Activated CD4-positive, CD25-positive, alpha-beta regulatory T cell treated with anti-CD3 and anti-CD28 coated beads, Interleukin-2, amount 50 U/mL, for 72 hours (primary cell): ENCODE data around the gene ATP6V1F.

Experiments
- DNase-seq: peaks from one replicate; pipeline ENCODE4 v3.0.0; 2021

Gene ATP6V1F

GRCh38 chr7:128869944-128870285, 7.3 kb downstream of the ATP6V1F start:
- DNase-seq, result no peak

DNA sequence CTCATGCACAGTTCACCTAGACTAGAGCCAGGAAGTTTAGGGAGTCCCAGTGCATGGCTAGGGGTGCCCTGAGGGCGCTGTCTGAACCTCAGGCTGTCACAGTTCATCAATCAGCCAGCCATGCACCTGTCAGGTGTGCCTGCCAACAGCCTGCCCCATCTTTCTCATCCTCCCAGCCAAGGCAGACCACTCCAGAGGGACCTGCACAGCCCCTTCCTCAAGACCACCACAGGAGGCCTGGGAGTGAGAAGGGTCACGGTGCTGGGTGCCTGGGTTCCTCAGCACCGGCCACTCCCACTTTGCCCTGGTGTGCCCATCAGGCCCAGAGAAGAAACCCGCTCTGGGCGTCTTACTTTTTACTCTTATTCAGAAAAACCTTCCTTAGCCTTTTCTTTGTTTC, 8.4 kb downstream of the ATP6V1F start:
- DNase-seq, result no peak

DNA sequence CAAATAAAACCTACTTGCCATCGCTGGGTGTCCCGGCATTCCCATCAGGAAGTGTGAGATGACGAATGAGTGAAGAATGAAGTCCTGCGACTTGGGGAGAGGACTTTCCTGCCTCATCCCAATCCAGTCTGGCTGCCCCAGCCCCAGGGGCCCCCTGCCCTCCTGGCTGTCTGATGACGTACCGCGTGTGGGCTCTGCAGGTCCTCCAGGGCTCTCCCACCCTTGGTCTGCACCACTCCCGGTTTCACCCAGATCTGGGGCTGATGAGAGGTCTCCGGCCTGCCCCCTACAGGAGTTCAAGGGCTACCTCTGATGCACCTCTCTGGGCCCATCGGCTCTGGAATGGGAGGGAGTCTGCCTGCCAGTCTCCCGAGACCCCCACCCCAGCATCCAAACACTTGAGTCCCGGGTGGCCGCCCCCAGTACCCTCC, 9.8 kb downstream of the ATP6V1F start:
- no peak for DNase-seq

GRCh38 chr7:128873234-128873633, 10.6 kb downstream of the ATP6V1F start:
- DNase-seq, result no peak

GRCh38 chr7:128874140-128875031, 11.7 kb downstream of the ATP6V1F start:
- no peak for DNase-seq

- DNase-seq, result no peak
Observed at GRCh38 chr7:128875523-128875948, 12.9 kb downstream of the ATP6V1F start.

GRCh38 chr7:128876127-128876526, 13.5 kb downstream of the ATP6V1F start:
- no peak for DNase-seq

- DNase-seq, result no peak
Observed at GRCh38 chr7:128876586-128876977, 13.9 kb downstream of the ATP6V1F start.

DNA sequence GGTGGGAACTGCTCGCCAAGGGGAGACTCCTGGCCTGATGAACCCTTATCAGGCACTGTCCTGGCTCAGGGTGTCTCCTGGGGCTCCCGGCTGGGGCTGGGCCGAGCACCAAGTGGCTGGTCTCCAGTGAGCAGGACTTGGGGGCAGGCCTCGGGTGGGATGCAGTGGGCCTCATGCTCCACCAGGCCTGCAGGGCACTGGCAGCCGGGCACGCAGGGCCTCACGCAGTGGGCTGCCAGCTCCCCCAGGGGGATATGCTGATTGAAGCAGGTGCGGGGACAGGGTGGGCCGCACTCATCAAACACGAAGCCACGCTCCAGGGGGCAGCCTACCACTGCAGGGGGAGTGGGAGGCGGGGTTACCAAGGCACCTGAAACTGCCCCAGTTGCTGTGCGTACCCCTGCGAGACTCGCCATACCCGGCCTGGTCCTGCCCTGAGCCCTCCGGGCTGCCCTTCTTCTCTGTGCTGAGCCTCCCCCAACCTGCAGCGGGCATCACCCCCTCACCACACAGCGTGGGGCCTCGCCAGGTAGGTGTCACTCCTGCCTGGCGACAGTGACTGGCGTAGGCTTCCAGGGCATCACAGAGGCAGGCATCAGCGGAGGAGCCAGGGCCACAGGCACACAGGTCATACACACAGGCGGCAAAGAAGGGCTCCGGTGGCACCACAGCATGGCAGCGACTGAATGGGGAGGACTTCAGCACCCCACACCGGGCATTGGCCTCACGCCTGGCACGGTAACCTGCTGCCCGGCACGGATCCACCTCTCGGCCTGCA, 14.5 kb downstream of the ATP6V1F start:
- no peak for DNase-seq

- no peak for DNase-seq
Observed at GRCh38 chr7:128877756-128878120, 15.1 kb downstream of the ATP6V1F start.

DNA sequence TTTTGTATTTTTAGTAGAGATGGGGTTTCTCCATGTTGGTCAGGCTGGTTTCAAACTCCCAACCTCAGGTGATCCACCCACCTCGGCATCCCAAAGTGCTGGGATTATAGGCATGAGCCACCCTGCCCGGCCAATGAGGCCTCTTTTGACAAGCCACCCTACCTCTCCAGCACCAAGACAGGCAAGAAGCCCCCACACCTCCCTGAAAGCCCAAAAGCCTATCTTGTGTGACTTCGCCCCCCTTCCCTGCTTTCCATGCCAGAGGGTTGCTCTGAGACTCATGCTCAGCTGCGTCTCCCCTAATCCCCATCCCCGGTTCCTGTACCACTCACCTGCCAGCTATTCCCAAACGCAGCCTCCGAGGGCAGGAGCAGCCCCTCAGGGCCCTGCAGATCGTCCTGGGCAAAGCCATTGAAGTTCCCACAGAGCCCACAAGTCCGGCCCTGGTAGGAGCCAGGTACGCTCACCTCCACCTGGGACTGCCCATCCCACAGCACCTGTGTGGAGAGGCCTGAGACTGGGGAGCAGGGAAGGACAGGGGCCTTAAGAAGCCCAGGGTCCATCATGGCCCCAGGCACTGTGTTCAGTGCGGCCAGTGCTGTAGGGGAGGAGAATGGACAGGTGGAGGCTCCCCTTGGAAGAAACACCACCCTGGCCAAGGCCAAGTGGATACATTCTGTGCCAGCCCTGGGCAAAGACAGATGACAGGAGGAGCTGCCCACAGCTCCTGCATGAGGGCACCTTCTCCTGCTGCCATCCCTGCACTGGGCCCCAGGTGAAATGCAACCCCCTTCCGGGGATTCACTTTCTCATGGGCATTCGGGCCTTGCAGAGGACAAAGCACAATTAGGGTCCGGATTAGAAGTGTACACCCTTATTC, 15.8 kb downstream of the ATP6V1F start:
- no peak for DNase-seq

DNA sequence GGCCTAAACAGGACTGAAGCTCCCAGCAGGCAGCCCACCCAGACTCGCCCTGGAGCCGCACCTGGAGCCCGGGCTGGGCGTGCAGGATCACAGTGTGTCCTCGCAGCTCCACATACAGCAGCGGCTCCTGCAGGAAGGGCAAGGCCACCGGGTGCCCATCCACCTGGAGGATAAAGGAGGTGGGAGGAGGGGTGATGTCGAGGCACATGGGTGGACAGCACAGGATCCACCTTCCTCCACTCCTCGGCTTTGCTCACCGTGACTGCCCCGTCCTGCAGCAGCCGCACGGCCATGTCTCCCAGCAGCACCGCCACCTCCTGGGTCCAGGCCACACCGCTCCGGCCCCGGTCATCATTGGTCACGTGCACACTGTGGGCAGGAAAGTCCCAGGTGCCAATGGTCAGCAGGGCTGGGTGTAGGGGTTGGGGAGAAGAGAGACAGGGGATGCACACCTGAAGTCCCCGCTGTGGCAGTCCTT, 16.8 kb downstream of the ATP6V1F start:
- DNase-seq, result no peak

GRCh38 chr7:128879939-128880746, 17.5 kb downstream of the ATP6V1F start:
- no peak for DNase-seq

DNA sequence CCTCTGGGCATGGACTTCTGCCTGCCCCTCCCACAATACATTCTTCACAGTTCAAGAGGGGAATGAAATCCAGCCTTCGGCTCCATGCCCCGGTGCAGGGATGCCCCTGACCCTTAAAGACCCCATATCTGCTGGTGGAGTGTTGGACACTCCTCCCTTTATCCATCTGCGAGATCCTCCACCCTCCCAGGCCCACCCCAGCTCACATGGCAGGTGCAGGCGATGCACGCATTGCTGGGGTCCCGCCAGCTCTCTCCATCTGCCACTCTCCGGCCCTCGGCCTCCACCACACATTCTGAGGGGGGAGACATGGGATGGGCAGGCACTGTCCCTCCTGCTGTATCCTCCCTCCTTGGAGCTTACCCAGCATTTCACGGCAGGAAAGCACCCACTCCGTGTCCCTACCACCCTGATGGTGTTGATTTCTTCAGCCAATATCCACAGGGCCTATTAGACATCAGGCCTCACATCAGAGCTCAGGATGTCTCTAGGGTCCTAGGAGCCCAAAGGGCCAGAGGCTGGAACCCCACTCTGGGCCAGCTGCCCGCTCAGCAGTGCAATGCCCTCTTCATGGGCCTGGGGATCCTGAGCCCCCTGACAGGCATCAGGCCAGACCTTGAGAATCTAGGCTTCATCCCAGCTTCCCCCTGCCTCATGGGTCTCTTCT, 18.3 kb downstream of the ATP6V1F start:
- no peak for DNase-seq

- no peak for DNase-seq
Observed at GRCh38 chr7:128881458-128882125, 18.9 kb downstream of the ATP6V1F start.

- no peak for DNase-seq
Observed at GRCh38 chr7:128882134-128882533, 19.5 kb downstream of the ATP6V1F start.

GRCh38 chr7:128883622-128884448, 21.2 kb downstream of the ATP6V1F start:
- DNase-seq, result peak; percentile 89

DNA sequence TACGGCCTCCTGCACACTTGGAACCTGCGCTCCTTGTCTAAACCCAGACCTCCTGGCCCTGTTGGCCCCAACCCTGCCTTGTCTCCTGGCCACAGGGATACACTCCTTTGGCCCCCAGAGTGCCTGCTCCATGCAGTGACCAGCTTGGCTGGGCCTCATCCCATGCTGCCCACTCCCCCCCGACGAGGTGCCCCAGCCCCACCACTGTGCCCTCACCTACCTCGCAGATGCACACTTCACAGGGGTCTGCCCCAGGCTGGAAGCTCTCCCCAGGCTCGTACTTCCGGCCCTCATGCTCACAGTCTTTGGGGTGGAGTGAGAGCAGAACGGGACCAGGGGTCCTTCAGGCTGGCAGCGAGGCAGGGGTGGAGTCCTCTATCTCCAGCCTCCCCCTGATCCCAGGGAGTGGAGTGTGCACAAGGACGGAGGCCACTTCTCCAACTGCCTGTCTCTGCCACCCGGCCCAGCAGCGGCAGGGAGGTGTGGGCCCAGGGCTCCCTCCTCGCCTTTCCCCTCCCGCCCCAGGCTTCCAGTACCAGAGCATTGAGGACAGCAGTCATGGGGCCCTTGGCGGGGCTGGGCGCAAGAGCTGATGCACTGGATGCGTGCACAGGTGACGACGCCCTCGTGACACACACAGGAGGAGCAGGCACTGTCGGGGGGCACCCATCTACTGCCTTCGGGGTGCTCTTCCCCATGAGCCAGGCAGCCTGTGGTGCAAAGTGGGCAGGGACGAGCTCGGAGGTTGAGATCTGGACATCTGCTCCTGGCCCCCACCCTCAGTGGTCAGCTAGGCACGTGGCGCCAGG, 22.1 kb downstream of the ATP6V1F start:
- no peak for DNase-seq
